ENCODE data around the gene MTSS2. TPM values are rescaled to one million over a fixed set of nuclear protein-coding genes. Genes with fewer than 3 reads are reported as not detected.
A peak's percentile ranks its signal among the peaks of the same experiment; 100 is the strongest.

MTSS2 gene
- total and polyA plus RNA-seq, 2 experiments from 2014 or later = 1.6 to 19.6 TPM

DNA sequence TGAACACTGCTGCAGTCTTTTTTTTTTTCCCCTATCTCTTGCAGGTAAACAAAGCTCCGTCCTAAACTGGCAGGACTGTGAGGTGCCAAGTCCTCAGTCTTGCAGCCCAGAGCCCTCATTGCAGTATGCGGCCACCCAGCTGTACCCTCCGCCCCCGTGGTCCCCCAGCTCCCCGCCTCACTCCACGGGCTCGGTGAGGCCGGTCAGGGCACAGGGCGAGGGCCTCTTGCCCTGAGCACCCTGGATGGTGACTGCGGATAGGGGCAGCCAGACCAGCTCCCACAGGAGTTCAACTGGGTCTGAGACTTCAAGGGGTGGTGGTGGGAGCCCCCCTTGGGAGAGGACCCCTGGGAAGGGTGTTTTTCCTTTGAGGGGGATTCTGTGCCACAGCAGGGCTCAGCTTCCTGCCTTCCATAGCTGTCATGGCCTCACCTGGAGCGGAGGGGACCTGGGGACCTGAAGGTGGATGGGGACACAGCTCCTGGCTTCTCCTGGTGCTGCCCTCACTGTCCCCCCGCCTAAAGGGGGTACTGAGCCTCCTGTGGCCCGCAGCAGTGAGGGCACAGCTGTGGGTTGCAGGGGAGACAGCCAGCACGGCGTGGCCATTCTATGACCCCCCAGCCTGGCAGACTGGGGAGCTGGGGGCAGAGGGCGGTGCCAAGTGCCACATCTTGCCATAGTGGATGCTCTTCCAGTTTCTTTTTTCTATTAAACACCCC, 25.7 kb downstream of the MTSS2 start:
- H3K36me3 Mint-ChIP-seq (ENCODE audit: low read depth) = no peaks in the 10 kb centered on the region; the same call in 2 of the 3 replicates
- Histone ChIP-seq H3K27me3 (ENCODE audit: insufficient read depth) (no peaks in the 10 kb centered on the region), H3K4me3 (no peak overlapping the region), H3K9me2 (ENCODE audit: insufficient read depth) (no peaks in the 10 kb centered on the region), H4K20me1 (replicated peaks; ENCODE audit: insufficient read depth) (no peaks in the 10 kb centered on the region), H3K27ac (ENCODE audit: low read depth) (0 out of 2 replicates have a peak overlapping the region, but pooled peaks have one; percentile 59), H3K36me3 (ENCODE audit: insufficient read depth) (no peaks in the 10 kb centered on the region; the same call in 1 of the 2 replicates), H3K4me1 (ENCODE audit: insufficient read depth) (peaks cover 10% of the 10 kb centered on the region), H3K79me2 (replicated peaks; ENCODE audit: insufficient read depth) (no peaks in the 10 kb centered on the region), H2AFZ (no peak overlapping the region), H3F3A (replicated peaks; ENCODE audit: low read depth) (0 out of 2 replicates have a peak, but pooled peaks cover 5% of the 10 kb centered on the region), H3K4me2 (peak overlapping the region; percentile 71; the same call in 1 of the 2 replicates)
- peaks cover 20% of the 10 kb centered on the region for H3K4me1 Mint-ChIP-seq
- DNase-seq (ENCODE audit: low spot score) (no peak), ATAC-seq (no peak)
- H3K27me3 Mint-ChIP-seq (ENCODE audit: insufficient read depth, low read depth, poor library complexity) = peaks cover 8% of the 10 kb centered on the region
- TF ChIP-seq ETS1 (IDR thresholded peaks at IDR 0.05) = no peak
- no peak for TF ChIP-seq NANOG (IDR thresholded peaks at IDR 0.05; ENCODE audit: borderline replicate concordance)
- TF ChIP-seq POLR2AphosphoS5 (IDR thresholded peaks at IDR 0.05; ENCODE audit: low read depth) = no peak
- no peak for TF ChIP-seq ZNF331 (CRISPR knock-in tag; IDR thresholded peaks at IDR 0.05; ENCODE audit: low read depth)
- no peak for TF ChIP-seq JUNB (IDR thresholded peaks at IDR 0.05; ENCODE audit: unreplicated experiment)
- TF ChIP-seq CREB1 (CRISPR knock-in tag; IDR thresholded peaks at IDR 0.05; ENCODE audit: low read depth) = no peak
- no peak for TF ChIP-seq REST (IDR thresholded peaks at IDR 0.05; ENCODE audit: unreplicated experiment)
- no peak overlapping the region for H3K4me3 Mint-ChIP-seq
- no peaks in the 10 kb centered on the region for H3K9me3 Mint-ChIP-seq
- H3K27ac Mint-ChIP-seq = no peak overlapping the region

GRCh38 chr16:70659546-70659945, 26.3 kb downstream of the MTSS2 start:
- H3K79me2 ChIP-seq (replicated peaks; ENCODE audit: insufficient read depth) = no peaks in the 10 kb centered on the region
- peaks cover 8% of the 10 kb centered on the region for H3K27me3 Mint-ChIP-seq (ENCODE audit: insufficient read depth, low read depth, poor library complexity)
- 0 out of 2 replicates have a peak, but pooled peaks cover 5% of the 10 kb centered on the region for H3F3A ChIP-seq (replicated peaks; ENCODE audit: low read depth)
- H3K9me2 ChIP-seq (ENCODE audit: insufficient read depth) = no peaks in the 10 kb centered on the region
- H3K36me3 Mint-ChIP-seq (ENCODE audit: low read depth) = no peaks in the 10 kb centered on the region; the same call in 2 of the 3 replicates
- DNase-seq (ENCODE audit: low spot score) (no peak), ATAC-seq (no peak)
- TF ChIP-seq NANOG (IDR thresholded peaks at IDR 0.05; ENCODE audit: borderline replicate concordance) = no peak
- TF ChIP-seq, protein P1, sequence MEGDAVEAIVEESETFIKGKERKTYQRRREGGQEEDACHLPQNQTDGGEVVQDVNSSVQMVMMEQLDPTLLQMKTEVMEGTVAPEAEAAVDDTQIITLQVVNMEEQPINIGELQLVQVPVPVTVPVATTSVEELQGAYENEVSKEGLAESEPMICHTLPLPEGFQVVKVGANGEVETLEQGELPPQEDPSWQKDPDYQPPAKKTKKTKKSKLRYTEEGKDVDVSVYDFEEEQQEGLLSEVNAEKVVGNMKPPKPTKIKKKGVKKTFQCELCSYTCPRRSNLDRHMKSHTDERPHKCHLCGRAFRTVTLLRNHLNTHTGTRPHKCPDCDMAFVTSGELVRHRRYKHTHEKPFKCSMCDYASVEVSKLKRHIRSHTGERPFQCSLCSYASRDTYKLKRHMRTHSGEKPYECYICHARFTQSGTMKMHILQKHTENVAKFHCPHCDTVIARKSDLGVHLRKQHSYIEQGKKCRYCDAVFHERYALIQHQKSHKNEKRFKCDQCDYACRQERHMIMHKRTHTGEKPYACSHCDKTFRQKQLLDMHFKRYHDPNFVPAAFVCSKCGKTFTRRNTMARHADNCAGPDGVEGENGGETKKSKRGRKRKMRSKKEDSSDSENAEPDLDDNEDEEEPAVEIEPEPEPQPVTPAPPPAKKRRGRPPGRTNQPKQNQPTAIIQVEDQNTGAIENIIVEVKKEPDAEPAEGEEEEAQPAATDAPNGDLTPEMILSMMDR (conservative IDR thresholded peaks at IDR 0.05; ENCODE audit: low read depth in 2 of 2) = no peak
- no peak for TF ChIP-seq JUNB (IDR thresholded peaks at IDR 0.05; ENCODE audit: unreplicated experiment)
- TF ChIP-seq EZH2phosphoT487 (IDR thresholded peaks at IDR 0.05; ENCODE audit: unreplicated experiment) = no peak
- TF ChIP-seq REST (IDR thresholded peaks at IDR 0.05; ENCODE audit: unreplicated experiment) = no peak
- no peaks in the 10 kb centered on the region for H3K9me3 Mint-ChIP-seq
- peaks cover 20% of the 10 kb centered on the region for H3K4me1 Mint-ChIP-seq
- no peak overlapping the region for H3K27ac ChIP-seq (ENCODE audit: low read depth)
- no peak overlapping the region for H3K4me3 Mint-ChIP-seq
- no peaks in the 10 kb centered on the region for H3K36me3 ChIP-seq (ENCODE audit: insufficient read depth)
- no peak overlapping the region for H3K4me3 ChIP-seq
- peaks cover 10% of the 10 kb centered on the region for H3K4me1 ChIP-seq (ENCODE audit: insufficient read depth)
- H3K4me2 ChIP-seq = no peak overlapping the region
- H2AFZ ChIP-seq = no peak overlapping the region
- H3K27me3 ChIP-seq (ENCODE audit: insufficient read depth) = no peaks in the 10 kb centered on the region
- H3K27ac Mint-ChIP-seq = no peak overlapping the region
- no peaks in the 10 kb centered on the region for H4K20me1 ChIP-seq (replicated peaks; ENCODE audit: insufficient read depth)

Data from GM23338 (cell line).